HepG2 (cell line): ENCODE data around the gene CCDC148. TPM values are rescaled to one million over a fixed set of nuclear protein-coding genes. Genes with fewer than 3 reads are reported as not detected.

ENCODE experiments used
- ARID2 ChIP-seq: sonication (generic); formaldehyde crosslinking; IDR thresholded peaks from 2 replicates; pipeline ENCODE4 v1.8.1; 2022; ENCODE audit warnings: mild to moderate bottlenecking, missing genetic modification reagents, borderline replicate concordance
- CHCHD3 ChIP-seq: sonication (generic); formaldehyde crosslinking; IDR thresholded peaks from 2 replicates; pipeline ENCODE4 v1.8.0; 2022; ENCODE audit warnings: mild to moderate bottlenecking, missing genetic modification reagents, moderate library complexity
- DR1 ChIP-seq: sonication (generic); formaldehyde crosslinking; IDR thresholded peaks from 2 replicates; pipeline ENCODE4 v1.8.0; 2021; ENCODE audit warnings: mild to moderate bottlenecking, missing genetic modification reagents, inconsistent platforms
- JDP2 ChIP-seq: sonication (generic); formaldehyde crosslinking; IDR thresholded peaks from 2 replicates; pipeline ENCODE4 v1.8.1; 2022; ENCODE audit warnings: missing genetic modification reagents, borderline replicate concordance
- MYC ChIP-seq: sonication (generic); formaldehyde crosslinking; IDR thresholded peaks from 2 replicates; pipeline ENCODE4 v1.9.0; 2021; ENCODE audit warnings: missing genetic modification reagents, borderline replicate concordance
- SPEN ChIP-seq: sonication (generic); formaldehyde crosslinking; IDR thresholded peaks from 2 replicates; pipeline ENCODE4 v1.5.1; 2020; ENCODE audit warnings: low read depth, mild to moderate bottlenecking, missing genetic modification reagents
- ZBTB3 ChIP-seq: sonication (generic); formaldehyde crosslinking; IDR thresholded peaks from 2 replicates; pipeline ENCODE4 v1.4.0; 2020; ENCODE audit warnings: low read depth, mild to moderate bottlenecking, moderate library complexity, missing genetic modification reagents, borderline replicate concordance
- ZEB1 ChIP-seq: IDR thresholded peaks from 2 replicates; pipeline ENCODE4 v1.6.1; 2012; ENCODE audit warnings: mild to moderate bottlenecking, low read depth, inconsistent platforms; ENCODE audit not compliant: insufficient replicate concordance
- ZKSCAN5 ChIP-seq: sonication (generic); formaldehyde crosslinking; IDR thresholded peaks from 2 replicates; pipeline ENCODE4 v1.5.1; 2020; ENCODE audit warnings: mild to moderate bottlenecking, missing genetic modification reagents
- ZNF143 ChIP-seq: sonication (generic); formaldehyde crosslinking; IDR thresholded peaks from 2 replicates; pipeline ENCODE4 v1.4.0; 2020; ENCODE audit warnings: missing genetic modification reagents
- ZNF33A ChIP-seq: sonication (generic); formaldehyde crosslinking; IDR thresholded peaks from 2 replicates; pipeline ENCODE4 v1.5.1; 2020; ENCODE audit warnings: missing genetic modification reagents, mild to moderate bottlenecking, moderate library complexity, borderline replicate concordance
- ZNF441 ChIP-seq: sonication (generic); formaldehyde crosslinking; IDR thresholded peaks from 2 replicates; pipeline ENCODE4 v1.7.0; 2021; ENCODE audit warnings: missing genetic modification reagents, borderline replicate concordance
- ZNF709 ChIP-seq: sonication (generic); formaldehyde crosslinking; IDR thresholded peaks from 2 replicates; pipeline ENCODE4 v1.5.0; 2020; ENCODE audit warnings: mild to moderate bottlenecking, missing genetic modification reagents
- polyA plus RNA-seq, 8 experiments: library from polyadenylated mRNA; depleted of rRNA in 3 of 8; stranded (reverse) in 7 of 8; unstranded in 1 of 8; fragments of >200 nt; fragmentation: Illumina TruSeq in 4 of 8; extraction: Trizol in 4 of 8; gene quantifications; 2 replicates each; pipeline versions ENCODE4 v1.2.1 to v1.2.3, GENCODE V29; 2011 to 2016; ENCODE audit warnings: low read depth in 4 of 8, missing spikeins in 1 of 8, mixed read lengths in 1 of 8; ENCODE audit not compliant: insufficient read depth in 1 of 8
- total RNA-seq, 5 experiments: library from RNA; depleted of rRNA; stranded (reverse); fragments of >200 nt; fragmentation: Illumina TruSeq; extraction: Trizol; gene quantifications; 2 replicates each; pipeline ENCODE4 v1.2.3, GENCODE V29; 2016; ENCODE audit warnings: low read depth in 1 of 5
- TF ChIP-seq, protein P1 (sequence below): sonication (generic); formaldehyde crosslinking; conservative IDR thresholded peaks from 2 replicates; pipeline ENCODE4 v1.5.0; 2020; ENCODE audit warnings: missing genetic modification reagents
- TF ChIP-seq, protein P2 (sequence below): IDR thresholded peaks from 2 replicates; pipeline ENCODE4 v1.6.1; 2012; ENCODE audit warnings: low read depth, low read length, improper control_type of control experiment
- TF ChIP-seq, protein P3 (sequence below): sonication (generic); formaldehyde crosslinking; IDR thresholded peaks from 2 replicates; pipeline ENCODE4 v1.5.1; 2020; ENCODE audit warnings: missing genetic modification reagents, mild to moderate bottlenecking, borderline replicate concordance
- TF ChIP-seq, protein P4 (sequence below), 2 experiments: sonication (generic) in 1 of 2; formaldehyde crosslinking in 1 of 2; IDR thresholded peaks; 2 replicates each; pipeline versions ENCODE4 v1.5.1 to v1.6.1; 2011 to 2020; ENCODE audit warnings: borderline replicate concordance in 1 of 2, low read depth in 1 of 2, low read length in 1 of 2, mild to moderate bottlenecking in 1 of 2, missing genetic modification reagents in 1 of 2, moderate library complexity in 1 of 2

The CCDC148 gene
- total and polyA plus RNA-seq, 2 of the 13 experiments (the other 11 are each of a cell fraction or from before 2014, with no cell fraction given): 0.30 to 0.49 TPM

DNA sequence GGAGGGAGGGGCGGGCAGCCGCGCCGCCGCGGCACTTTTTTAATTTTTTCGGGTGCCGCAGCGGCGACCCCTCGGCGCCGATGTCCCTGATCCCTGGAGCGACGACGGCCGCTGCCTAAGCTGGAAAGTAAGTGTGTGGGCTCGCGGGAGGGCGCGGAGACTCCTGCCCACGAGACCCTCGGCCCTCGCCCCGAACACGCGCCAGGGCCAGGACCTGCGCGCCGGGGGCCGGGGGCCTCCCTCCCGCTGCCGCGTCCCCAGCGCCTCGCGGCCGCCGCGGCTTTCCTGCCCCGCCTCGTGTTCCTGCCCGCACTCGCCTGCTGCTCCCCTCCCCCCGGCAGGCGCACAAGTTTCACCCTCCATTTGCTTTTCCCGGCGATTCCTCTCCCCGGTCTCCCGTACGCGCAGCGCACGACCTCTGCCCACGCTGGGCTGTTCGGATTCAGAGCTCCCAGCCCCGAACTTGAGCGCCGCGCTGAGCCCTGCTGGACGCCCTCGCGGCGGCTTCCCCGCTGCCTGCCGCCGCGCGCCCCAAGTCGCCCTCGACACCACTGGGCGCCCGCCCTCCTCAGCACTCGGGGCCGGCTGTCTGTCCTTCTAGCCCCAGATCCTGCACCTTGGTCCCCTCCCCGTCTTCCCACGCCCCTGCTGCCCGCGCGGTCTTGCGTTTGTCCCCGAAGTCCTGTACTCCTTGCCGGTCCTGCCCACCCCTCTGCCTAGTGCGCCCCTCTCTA is 706 bp upstream of the CCDC148 start (continued):
- TF ChIP-seq, protein P1, sequence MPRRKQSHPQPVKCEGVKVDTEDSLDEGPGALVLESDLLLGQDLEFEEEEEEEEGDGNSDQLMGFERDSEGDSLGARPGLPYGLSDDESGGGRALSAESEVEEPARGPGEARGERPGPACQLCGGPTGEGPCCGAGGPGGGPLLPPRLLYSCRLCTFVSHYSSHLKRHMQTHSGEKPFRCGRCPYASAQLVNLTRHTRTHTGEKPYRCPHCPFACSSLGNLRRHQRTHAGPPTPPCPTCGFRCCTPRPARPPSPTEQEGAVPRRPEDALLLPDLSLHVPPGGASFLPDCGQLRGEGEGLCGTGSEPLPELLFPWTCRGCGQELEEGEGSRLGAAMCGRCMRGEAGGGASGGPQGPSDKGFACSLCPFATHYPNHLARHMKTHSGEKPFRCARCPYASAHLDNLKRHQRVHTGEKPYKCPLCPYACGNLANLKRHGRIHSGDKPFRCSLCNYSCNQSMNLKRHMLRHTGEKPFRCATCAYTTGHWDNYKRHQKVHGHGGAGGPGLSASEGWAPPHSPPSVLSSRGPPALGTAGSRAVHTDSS (CRISPR knock-in tag): no peak
- TF ChIP-seq ZNF441 (CRISPR knock-in tag) (peak; percentile 34; the same call in 1 of the 2 replicates), ZNF709 (CRISPR knock-in tag) (no peak; the same call in 1 of the 2 replicates), ZKSCAN5 (CRISPR knock-in tag) (no peak; the same call in 1 of the 2 replicates), ZNF33A (CRISPR knock-in tag) (peak; percentile 94; the same call in 1 of the 2 replicates), ZBTB3 (no peak), CHCHD3 (CRISPR knock-in tag) (peak; percentile 71; the same call in 1 of the 2 replicates), ZEB1 (no peak), ARID2 (CRISPR knock-in tag) (peak; percentile 0; the same call in 1 of the 2 replicates), DR1 (peak; percentile 6; the same call in 1 of the 2 replicates), JDP2 (CRISPR knock-in tag) (peak; percentile 8; the same call in 1 of the 2 replicates), SPEN (no peak; the same call in 1 of the 2 replicates), ZNF143 (no peak), MYC (CRISPR knock-in tag) (peak; percentile 66)
- TF ChIP-seq, protein P2, sequence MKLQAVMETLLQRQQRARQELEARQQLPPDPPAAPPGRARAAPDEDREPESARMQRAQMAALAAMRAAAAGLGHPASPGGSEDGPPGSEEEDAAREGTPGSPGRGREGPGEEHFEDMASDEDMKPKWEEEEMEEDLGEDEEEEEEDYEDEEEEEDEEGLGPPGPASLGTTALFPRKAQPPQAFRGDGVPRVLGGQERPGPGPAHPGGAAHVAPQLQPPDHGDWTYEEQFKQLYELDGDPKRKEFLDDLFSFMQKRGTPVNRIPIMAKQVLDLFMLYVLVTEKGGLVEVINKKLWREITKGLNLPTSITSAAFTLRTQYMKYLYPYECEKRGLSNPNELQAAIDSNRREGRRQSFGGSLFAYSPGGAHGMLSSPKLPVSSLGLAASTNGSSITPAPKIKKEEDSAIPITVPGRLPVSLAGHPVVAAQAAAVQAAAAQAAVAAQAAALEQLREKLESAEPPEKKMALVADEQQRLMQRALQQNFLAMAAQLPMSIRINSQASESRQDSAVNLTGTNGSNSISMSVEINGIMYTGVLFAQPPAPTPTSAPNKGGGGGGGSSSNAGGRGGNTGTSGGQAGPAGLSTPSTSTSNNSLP: no peak
- TF ChIP-seq, protein P3, sequence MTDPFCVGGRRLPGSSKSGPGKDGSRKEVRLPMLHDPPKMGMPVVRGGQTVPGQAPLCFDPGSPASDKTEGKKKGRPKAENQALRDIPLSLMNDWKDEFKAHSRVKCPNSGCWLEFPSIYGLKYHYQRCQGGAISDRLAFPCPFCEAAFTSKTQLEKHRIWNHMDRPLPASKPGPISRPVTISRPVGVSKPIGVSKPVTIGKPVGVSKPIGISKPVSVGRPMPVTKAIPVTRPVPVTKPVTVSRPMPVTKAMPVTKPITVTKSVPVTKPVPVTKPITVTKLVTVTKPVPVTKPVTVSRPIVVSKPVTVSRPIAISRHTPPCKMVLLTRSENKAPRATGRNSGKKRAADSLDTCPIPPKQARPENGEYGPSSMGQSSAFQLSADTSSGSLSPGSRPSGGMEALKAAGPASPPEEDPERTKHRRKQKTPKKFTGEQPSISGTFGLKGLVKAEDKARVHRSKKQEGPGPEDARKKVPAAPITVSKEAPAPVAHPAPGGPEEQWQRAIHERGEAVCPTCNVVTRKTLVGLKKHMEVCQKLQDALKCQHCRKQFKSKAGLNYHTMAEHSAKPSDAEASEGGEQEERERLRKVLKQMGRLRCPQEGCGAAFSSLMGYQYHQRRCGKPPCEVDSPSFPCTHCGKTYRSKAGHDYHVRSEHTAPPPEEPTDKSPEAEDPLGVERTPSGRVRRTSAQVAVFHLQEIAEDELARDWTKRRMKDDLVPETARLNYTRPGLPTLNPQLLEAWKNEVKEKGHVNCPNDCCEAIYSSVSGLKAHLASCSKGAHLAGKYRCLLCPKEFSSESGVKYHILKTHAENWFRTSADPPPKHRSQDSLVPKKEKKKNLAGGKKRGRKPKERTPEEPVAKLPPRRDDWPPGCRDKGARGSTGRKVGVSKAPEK (CRISPR knock-in tag): no peak
- TF ChIP-seq, protein P4, sequence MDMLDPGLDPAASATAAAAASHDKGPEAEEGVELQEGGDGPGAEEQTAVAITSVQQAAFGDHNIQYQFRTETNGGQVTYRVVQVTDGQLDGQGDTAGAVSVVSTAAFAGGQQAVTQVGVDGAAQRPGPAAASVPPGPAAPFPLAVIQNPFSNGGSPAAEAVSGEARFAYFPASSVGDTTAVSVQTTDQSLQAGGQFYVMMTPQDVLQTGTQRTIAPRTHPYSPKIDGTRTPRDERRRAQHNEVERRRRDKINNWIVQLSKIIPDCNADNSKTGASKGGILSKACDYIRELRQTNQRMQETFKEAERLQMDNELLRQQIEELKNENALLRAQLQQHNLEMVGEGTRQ (IDR thresholded peaks at IDR 0.05; ENCODE audit: low read depth, low read length): no peak
- TF ChIP-seq, protein P4 (CRISPR knock-in tag; IDR thresholded peaks at IDR 0.05; ENCODE audit: borderline replicate concordance): peak; percentile 59; the same call in 1 of the 2 replicates
